Stimulated activated CD8-positive, alpha-beta memory T cell treated with anti-CD3 and anti-CD28 coated beads, Interleukin-15, amount 100 ng/mL, for 4 hours (primary cell): ENCODE data around the gene HOXD8.

Source experiments
- DNase-seq, 2 donors: peaks; one replicate each; pipeline ENCODE4 v3.0.0-alpha.2; 2020; ENCODE audit warnings: low read depth in 2 of 2

Gene HOXD8

DNA sequence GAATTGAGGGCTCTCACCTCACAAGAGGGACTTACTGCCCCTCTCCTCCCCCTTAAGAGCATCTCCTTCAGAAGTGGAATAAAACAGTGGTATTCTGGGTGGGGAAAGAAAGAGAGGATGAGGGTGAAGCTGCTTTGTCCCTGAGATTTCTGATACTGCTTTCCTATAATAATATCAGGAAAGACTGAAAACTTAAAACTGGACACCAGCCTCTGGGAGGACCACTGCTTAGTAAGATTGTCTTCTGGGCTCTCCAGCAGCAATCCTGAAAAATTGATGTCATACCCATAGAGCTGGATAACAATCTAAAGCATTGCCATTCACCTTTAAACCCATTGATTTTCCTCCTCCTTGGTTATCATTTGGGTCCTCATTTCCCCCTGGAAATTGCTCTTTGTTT is 17.1 kb downstream of the HOXD8 start:
- no peak for DNase-seq

GRCh38 chr2:176147210-176147799 is 17.8 kb downstream of the HOXD8 start:
- DNase-seq = no peak

DNA sequence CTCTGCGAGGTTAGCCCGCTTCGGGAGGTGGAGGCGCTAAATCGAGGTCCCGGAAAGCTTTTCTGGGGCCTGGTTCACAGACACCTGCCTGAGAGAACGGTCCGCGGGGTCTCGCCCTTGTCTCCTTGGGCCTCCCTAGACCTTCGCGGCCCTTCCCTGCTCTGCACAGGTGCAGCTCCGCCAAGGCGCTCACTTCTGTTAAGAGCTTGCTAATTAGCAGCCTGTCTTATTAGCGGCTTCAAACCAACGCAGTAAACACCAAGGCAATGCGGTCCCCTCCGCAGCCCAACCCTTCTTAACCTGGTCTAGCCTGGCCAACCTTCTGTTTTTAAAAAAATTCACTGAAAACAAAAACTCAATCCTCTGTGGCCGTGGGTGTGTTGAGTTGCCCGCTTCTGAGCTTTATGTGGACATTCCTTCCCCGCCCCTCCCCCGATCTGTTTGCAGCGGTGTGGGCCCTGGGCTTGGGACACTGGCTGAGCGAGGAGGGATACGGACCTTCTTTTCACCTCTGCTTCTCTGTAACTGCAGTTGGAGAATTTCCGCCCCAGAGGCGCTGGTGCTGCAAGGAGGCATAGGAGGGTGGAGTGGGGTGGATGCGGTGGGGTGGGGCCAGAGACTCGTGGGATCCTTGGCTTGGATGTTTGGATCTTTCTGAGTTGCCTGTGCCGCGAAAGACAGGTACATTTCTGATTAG is 18.4 kb downstream of the HOXD8 start:
- no peak for DNase-seq

- no peak for DNase-seq
Observed at GRCh38 chr2:176148751-176149421, 19.4 kb downstream of the HOXD8 start.

GRCh38 chr2:176149481-176149938 is 20.0 kb downstream of the HOXD8 start:
- no peak for DNase-seq

GRCh38 chr2:176149939-176150583 is 20.6 kb downstream of the HOXD8 start:
- no peak for DNase-seq

GRCh38 chr2:176150584-176151441 is 21.3 kb downstream of the HOXD8 start:
- no peak for DNase-seq

DNA sequence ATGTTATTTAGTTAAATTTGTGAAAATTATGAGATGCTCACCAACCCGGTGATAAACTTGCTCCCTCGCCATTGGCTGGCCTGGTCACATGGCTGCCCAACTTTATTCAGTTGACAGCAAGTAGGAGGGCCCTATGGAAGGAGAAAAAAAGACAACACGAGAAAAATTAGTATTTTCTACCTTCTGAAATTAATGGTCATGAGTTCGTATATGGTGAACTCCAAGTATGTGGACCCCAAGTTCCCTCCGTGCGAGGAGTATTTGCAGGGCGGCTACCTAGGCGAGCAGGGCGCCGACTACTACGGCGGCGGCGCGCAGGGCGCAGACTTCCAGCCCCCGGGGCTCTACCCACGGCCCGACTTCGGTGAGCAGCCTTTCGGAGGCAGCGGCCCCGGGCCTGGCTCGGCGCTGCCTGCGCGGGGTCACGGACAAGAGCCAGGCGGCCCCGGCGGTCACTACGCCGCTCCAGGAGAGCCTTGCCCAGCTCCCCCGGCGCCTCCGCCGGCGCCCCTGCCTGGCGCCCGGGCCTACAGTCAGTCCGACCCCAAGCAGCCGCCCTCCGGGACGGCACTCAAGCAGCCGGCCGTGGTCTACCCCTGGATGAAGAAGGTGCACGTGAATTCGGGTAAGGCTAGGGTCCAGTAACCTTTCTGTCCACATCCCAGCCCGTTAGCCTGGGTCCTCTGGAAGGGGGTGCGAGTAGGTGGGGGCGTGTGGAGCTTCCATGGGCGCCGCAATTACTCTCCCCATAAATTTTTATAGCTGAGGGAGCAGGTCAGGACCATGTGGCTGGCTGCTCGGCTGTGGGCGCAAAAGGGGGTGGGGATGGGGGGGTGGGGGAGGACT is 22.2 kb downstream of the HOXD8 start, which contains the start of gene HOXD4:
Gene HOXD4 (plus strand): TSS at position 109 of the 846 bp plus-strand sequence. CDS start 84 bp downstream, at position 193.
- no peak for DNase-seq

DNA sequence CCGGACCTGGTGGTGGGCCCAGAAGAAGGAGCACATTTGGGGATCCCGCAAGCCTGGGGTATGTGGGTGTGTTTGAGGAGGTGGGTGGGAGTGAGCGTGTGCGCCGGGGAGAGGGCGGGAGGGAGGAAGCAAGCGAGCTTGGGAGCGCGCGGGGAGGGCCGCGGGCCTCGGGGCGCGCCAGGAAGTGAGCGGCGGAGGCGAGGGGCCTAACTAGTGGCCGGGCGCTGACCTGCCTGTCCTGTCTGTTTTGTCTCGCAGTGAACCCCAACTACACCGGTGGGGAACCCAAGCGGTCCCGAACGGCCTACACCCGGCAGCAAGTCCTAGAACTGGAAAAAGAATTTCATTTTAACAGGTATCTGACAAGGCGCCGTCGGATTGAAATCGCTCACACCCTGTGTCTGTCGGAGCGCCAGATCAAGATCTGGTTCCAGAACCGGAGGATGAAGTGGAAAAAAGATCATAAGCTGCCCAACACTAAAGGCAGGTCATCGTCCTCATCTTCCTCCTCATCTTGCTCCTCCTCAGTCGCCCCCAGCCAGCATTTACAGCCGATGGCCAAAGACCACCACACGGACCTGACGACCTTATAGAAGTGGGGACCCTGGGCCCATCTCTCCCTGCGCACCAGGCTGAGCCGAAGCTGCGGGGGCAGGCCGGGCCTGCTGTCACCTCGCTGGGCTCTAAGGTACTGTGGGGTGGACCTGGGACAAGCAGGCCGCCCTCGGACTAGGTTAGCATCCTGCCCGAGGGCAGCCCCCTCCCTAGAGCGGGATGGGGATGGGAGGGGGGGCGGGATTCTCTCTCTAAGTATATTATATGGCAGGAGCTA is 23.1 kb downstream of the HOXD8 start:
- no peak for DNase-seq

- DNase-seq = no peak
Observed at GRCh38 chr2:176154576-176155252, 25.2 kb downstream of the HOXD8 start.

- no peak for DNase-seq
Observed at GRCh38 chr2:176155356-176156044, 26.0 kb downstream of the HOXD8 start.

DNA sequence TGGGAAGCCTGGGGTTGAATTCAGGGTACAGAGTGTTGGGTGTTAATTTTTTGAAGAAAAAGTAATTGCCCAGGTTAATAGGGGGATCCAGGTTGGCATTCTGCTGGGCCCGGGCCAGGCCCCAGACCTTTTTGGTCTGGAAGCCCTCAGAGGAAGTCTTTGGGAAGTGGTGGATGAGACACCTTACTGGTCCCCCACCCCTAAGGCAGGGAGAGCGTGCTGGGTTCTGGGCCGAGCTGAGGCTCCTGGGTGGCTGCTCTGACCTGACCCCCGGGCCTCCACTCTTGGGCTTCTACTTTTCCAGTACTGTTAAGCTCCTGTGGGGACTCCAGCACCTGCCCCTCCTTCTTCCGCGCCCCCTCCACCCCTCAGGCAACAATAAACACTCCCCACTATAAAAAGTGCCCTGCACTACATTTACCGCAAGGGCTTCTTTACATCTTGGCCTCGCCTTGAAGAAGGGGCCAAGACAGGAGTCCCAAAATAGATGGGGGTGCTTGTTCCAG is 26.8 kb downstream of the HOXD8 start:
- no peak for DNase-seq

DNA sequence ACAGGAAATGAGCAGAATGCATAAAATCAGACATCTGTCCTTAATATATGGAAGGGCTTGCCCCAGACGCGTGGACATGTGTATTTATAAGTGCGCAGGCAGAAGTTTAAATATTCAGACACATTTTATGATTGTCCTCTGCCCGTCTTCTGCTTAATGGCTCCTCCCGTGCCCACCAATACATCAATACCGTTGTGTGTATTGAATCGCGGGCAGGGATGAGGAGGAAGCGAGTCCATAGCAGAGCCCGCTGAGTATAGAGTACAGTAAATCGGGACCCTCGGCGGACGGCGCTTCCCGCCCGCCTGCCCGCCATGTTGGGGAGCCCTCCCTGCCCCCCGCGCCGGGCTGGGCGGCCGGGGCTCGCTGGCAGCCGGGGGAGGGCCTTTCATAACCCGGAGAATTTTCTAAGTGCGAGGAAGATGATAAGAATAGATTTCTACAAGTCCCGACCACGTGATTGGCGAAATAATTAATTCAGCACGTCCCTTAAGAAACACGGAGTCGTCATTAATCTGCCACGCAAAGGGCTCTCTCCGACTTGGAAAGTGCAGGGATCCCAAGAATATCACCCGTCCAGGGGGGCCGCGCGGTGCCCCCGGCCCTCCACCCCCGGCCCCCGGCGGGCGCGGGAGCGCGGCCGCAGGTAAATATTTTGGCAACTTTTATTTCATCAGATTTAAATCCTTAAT is 27.4 kb downstream of the HOXD8 start, which contains the start of gene HOXD3:
Gene HOXD3 (plus strand): TSS at position 501 of the 692 bp plus-strand sequence. CDS start 11,808 bp downstream, outside the sequence.
- DNase-seq = no peak

- DNase-seq = no peak
Observed at GRCh38 chr2:176157499-176158185, 28.1 kb downstream of the HOXD8 start.

GRCh38 chr2:176158186-176158591 is 28.7 kb downstream of the HOXD8 start:
- no peak for DNase-seq

- no peak for DNase-seq
Observed at GRCh38 chr2:176158855-176159662, 29.6 kb downstream of the HOXD8 start.
